Psoas muscle (tissue), 8 donors: Measurements from ENCODE around the gene HLA-DMB. TPM values are rescaled to one million over a fixed set of nuclear protein-coding genes. Genes with fewer than 3 reads are reported as not detected.

Source experiments
- ATAC-seq, 4 donors: fragments of 200-7000 bp; cut with Tn5 transposase; one replicate each; pipeline ENCODE4 v1.9.1; 2020; ENCODE audit warnings: moderate library complexity in 3 of 4, mild to moderate bottlenecking in 2 of 4
- DNase-seq, 2 donors: peaks; one replicate each; pipeline ENCODE4 v3.0.0-alpha.2; 2020
- H3K27ac ChIP-seq: fragments of 200-600 bp; one replicate; pipeline ENCODE4 v1.8.0; 2022
- H3K27me3 ChIP-seq, 3 donors: fragments of 200-600 bp in 1 of 3; one replicate each; pipeline versions ENCODE4 v1.6.1 to v1.8.0; 2013 to 2022; ENCODE audit warnings: low read length in 2 of 3, mild to moderate bottlenecking in 2 of 3, moderate library complexity in 1 of 3; ENCODE audit not compliant: insufficient read depth in 3 of 3
- H3K36me3 ChIP-seq, 2 donors: fragments of 200-600 bp in 1 of 2; one replicate each; pipeline versions ENCODE4 v1.6.1 to v1.8.0; 2013 to 2022; ENCODE audit warnings: low read depth in 1 of 2, mild to moderate bottlenecking in 1 of 2, moderate library complexity in 1 of 2; ENCODE audit not compliant: insufficient read depth in 1 of 2
- H3K4me1 ChIP-seq: fragments of 200-600 bp; one replicate; pipeline ENCODE4 v1.8.0; 2022
- H3K4me3 ChIP-seq: fragments of 200-600 bp; one replicate; pipeline ENCODE4 v1.8.0; 2022; ENCODE audit warnings: mild to moderate bottlenecking
- H3K9me3 ChIP-seq: fragments of 200-600 bp; one replicate; pipeline ENCODE4 v1.8.0; 2022
- WGBS, 3 donors: extraction: QIAGEN DNeasy Blood & Tissue Kit; methylation state at CpG; one replicate each; pipeline versions ENCODE4 v1.1.6 to v1.1.7; 2013; 5-methylcytosine and 5-hydroxymethylcytosine counted together
- intact Hi-C, 2 donors: fragments of 100-400 bp; cut with DNase I; formaldehyde crosslinking; loops; one replicate each; pipeline versions ENCODE4 v1.11.0 to v1.14.2; 2022
- polyA plus RNA-seq, 3 donors: library from polyadenylated mRNA; stranded (reverse); fragments of 200-250 nt; gene quantifications; one replicate each; pipeline ENCODE4 v1.2.3, GENCODE V29; 2013
- total RNA-seq, 4 donors: library from RNA; stranded (reverse); fragmentation: NEBNext Ultra II Directional in 2 of 4; extraction: Animal tissue kit (Norgen Biotek cat#: 25700) in 2 of 4; gene quantifications; one replicate each; pipeline versions ENCODE4 v1.2.1 to v1.2.4, GENCODE V29; 2021 to 2023
- TF ChIP-seq, protein P1 (sequence below): fragments of 200-600 bp; IDR thresholded peaks from one replicate; pipeline ENCODE4 v1.8.0; 2022; ENCODE audit warnings: antibody characterized with exemption
- donor health status: healthy with polysubstance abuse.
- donor health status: DM: no; HTN: no; CAD: no; lungs with moderate emphysema.
- donor health status: Bipolar disorder and iron deficiency.
- donor health status: healthy.
- donor health status: DM: yes; HTN: yes; CAD: no.
- donor health status: DM: no; HTN: no; CAD: no.
- donor health status: DM: no; HTN: no; CAD: no.
- donor health status: DM: yes; HTN: yes; CAD: no.

The HLA-DMB gene
- total and polyA plus RNA-seq, 7 donors: 1.4 to 7.6 (median 2.9) TPM

DNA sequence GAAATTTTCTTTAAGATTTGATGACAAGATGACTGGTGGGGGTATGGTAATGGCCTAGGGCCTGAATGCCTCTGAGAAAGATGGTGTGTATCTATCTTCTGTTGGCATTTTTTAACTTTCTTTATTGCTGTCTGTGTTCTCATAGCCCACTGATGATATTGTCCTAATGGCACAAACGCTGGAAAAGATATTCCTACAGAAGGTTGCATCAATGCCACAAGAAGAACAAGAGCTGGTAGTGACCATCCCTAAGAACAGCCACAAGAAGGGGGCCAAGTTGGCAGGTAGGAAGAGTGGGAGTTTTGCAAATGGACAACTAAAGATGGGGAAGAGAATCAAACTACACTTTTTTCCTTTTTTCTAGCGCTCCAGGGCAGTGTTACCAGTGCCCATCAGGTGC, 35.1 kb upstream of the HLA-DMB start:
- no peak overlapping the region for H3K27ac ChIP-seq
- WGBS, 3 donors: 48 to 59% (median 52%) methylated on average over 2 of the region's 2 CpGs
- ATAC-seq (no peak), DNase-seq (no peak)
- no peaks in the 10 kb centered on the region for H3K9me3 ChIP-seq
- H3K4me1 ChIP-seq: peaks cover 38% of the 10 kb centered on the region
- intact Hi-C loops: loop anchor here in 1 of 2 donors (10.0 kb wide), 1 partner anchor 1161 kb away; the partner anchor contains the start of genes HSPA1A and HSPA1L
- H3K4me3 ChIP-seq: peak overlapping the region; percentile 79
- H3K27me3 ChIP-seq: no peaks in the 10 kb centered on the region
- peaks cover 35 to 88% of the 10 kb centered on the region in 2 donors for H3K36me3 ChIP-seq
- TF ChIP-seq, protein P1, sequence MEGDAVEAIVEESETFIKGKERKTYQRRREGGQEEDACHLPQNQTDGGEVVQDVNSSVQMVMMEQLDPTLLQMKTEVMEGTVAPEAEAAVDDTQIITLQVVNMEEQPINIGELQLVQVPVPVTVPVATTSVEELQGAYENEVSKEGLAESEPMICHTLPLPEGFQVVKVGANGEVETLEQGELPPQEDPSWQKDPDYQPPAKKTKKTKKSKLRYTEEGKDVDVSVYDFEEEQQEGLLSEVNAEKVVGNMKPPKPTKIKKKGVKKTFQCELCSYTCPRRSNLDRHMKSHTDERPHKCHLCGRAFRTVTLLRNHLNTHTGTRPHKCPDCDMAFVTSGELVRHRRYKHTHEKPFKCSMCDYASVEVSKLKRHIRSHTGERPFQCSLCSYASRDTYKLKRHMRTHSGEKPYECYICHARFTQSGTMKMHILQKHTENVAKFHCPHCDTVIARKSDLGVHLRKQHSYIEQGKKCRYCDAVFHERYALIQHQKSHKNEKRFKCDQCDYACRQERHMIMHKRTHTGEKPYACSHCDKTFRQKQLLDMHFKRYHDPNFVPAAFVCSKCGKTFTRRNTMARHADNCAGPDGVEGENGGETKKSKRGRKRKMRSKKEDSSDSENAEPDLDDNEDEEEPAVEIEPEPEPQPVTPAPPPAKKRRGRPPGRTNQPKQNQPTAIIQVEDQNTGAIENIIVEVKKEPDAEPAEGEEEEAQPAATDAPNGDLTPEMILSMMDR: no peak

DNA sequence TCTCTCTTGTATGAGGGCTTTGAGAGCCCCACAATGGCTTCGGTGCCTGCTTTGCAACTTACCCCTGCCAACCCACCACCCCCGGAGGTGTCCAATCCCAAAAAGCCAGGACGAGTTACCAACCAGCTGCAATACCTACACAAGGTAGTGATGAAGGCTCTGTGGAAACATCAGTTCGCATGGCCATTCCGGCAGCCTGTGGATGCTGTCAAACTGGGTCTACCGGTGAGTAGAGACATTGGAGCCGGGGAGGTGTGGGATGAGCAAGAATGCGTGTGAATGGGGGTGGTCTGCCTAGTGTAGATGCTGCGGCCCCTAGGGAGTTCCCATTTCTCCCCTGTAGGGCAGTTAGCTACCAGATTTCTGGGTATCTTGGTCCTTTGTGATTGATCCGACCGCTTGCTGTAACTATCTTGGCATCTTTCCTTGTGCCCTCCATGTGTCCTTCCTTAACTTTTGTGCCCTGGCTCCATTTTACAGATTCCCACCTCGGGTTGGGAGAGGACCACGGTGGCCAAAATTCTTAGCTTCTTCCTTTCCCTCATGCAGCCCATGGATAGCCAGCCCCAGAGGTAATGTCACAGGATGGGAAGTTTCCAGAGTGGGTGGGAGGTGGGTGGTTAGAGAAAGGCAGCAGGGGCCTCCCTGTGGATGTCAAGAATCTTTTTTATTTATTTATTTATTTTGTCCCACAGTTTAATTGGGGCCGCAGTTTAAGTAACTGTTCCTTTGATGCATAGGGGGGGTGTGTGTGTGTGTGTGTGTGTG, 33.9 kb upstream of the HLA-DMB start:
- DNase-seq (no peak), ATAC-seq (no peak)
- H3K27me3 ChIP-seq: no peaks in the 10 kb centered on the region
- intact Hi-C loops: loop anchor here (5.0 to 10.0 kb wide), 2 partner anchors 228 to 1160 kb away; partner anchors contain the start of genes HSD17B8 (in 1 of the 2), HSPA1A (in 1 of the 2), HSPA1L (in 1 of the 2) and RXRB (in 1 of the 2)
- H3K27ac ChIP-seq: no peak overlapping the region
- H3K4me3 ChIP-seq: peak overlapping the region; percentile 79
- 6 to 15% (median 6%) methylated on average over 14 of the region's 14 CpGs for WGBS, 3 donors
- H3K36me3 ChIP-seq: peaks cover 26 to 76% of the 10 kb centered on the region in 2 donors
- peaks cover 34% of the 10 kb centered on the region for H3K4me1 ChIP-seq
- H3K9me3 ChIP-seq: no peaks in the 10 kb centered on the region
- TF ChIP-seq, protein P1: no peak

DNA sequence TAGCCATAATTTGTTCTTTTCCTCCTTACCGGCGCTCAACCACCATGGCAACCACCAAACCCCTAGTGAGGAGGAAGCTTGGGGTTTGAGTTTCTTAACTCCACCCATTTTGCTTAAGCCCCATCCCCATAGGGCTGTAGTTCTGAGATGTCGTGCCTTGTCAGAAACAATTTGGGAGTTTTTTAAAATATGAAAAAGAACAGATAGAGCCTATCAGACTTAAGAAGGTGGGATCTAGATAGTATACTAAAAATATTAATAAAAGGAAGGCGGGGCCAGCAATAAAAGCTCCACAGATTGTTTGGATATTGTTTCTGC, 33.1 kb upstream of the HLA-DMB start:
- peaks cover 27% of the 10 kb centered on the region for H3K4me1 ChIP-seq
- ATAC-seq (no peak), DNase-seq (no peak)
- no peak overlapping the region for H3K27ac ChIP-seq
- H3K36me3 ChIP-seq: peaks cover 22 to 69% of the 10 kb centered on the region in 2 donors
- intact Hi-C loops: loop anchor here (5.0 to 10.0 kb wide), 2 partner anchors 228 to 1159 kb away; partner anchors contain the start of genes HSD17B8 (in 1 of the 2), HSPA1A (in 1 of the 2), HSPA1L (in 1 of the 2) and RXRB (in 1 of the 2)
- no peaks in the 10 kb centered on the region for H3K27me3 ChIP-seq
- 1 to 2% (median 1%) methylated on average over 4 of the region's 4 CpGs for WGBS, 3 donors
- peak overlapping the region; percentile 79 for H3K4me3 ChIP-seq
- TF ChIP-seq, protein P1: no peak
- no peaks in the 10 kb centered on the region for H3K9me3 ChIP-seq

DNA sequence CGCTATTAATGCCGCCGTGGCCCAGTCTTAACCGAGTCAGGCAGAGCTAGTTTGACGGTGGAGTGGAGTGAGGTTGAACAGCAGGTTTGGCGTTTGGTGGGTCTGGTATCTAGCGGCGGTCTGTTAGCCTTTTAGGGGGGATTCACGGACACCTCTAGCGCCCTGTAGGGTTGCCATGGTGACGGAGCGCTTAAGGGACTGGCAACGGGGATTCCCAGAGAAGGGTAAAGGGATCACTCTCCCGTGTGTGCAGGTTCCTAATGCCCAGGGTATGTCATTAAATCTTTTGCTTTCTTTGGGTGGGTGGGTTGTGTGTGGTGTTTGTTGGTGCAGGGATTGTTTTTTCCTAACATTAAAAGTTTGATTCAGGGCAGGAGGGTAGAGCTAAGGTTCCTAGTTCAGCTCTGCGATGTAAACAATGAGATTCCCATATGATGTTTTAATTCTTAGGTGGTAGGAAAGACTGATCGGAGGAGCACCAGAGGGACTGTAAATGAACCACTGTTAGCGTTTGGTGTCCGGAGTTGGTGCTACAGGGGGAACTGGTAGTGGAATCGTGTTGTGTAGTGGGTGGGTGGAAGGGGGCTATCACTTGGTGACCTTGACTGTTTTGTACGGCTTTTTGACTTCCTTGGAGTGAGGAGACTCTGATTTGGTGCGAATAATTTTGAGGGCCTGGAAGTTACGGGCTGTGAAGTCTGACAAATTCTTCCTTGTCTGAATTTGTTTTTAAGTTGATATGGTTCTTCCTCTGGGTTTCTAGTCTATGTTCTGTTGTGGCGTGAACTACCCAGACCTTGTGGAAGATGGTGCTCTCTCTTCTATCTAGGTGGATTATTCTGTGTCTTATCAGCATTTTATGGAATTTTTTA, 32.6 kb upstream of the HLA-DMB start:
- ATAC-seq (no peak), DNase-seq (peak in 1 of 2 donors; percentile 31)
- WGBS, 3 donors: 0 to 1% (median 1%) methylated on average over 23 of the region's 23 CpGs
- intact Hi-C loops: loop anchor here (5.0 to 10.0 kb wide), 2 partner anchors 229 to 1159 kb away; partner anchors contain the start of genes HSD17B8 (in 1 of the 2), HSPA1A (in 1 of the 2), HSPA1L (in 1 of the 2) and RXRB (in 1 of the 2)
- no peaks in the 10 kb centered on the region for H3K9me3 ChIP-seq
- H3K27ac ChIP-seq: peak overlapping the region; percentile 100
- peak overlapping the region; percentile 79 for H3K4me3 ChIP-seq
- peaks cover 22 to 63% of the 10 kb centered on the region in 2 donors for H3K36me3 ChIP-seq
- TF ChIP-seq, protein P1: no peak
- peaks cover 26% of the 10 kb centered on the region for H3K4me1 ChIP-seq
- H3K27me3 ChIP-seq: no peaks in the 10 kb centered on the region
